Left ventricle myocardium inferior (tissue), 1 donor: ENCODE data around the gene FCER1G. TPM values are rescaled to one million over a fixed set of nuclear protein-coding genes. Genes with fewer than 3 reads are reported as not detected.

Experiments used
- DNase-seq: peaks from one replicate; pipeline ENCODE4 v3.0.0-alpha.2; 2020
- H3K27ac ChIP-seq: fragments of 200-600 bp; replicated peaks from 2 replicates; pipeline ENCODE4 v1.8.0; 2021
- H3K27me3 ChIP-seq: fragments of 200-600 bp; 2 replicates; pipeline ENCODE4 v1.8.0; 2021; ENCODE audit warnings: low read depth
- H3K36me3 ChIP-seq: fragments of 200-600 bp; 2 replicates; pipeline ENCODE4 v1.8.0; 2021
- H3K4me1 ChIP-seq: fragments of 200-600 bp; 2 replicates; pipeline ENCODE4 v1.8.0; 2021
- H3K4me3 ChIP-seq: fragments of 200-600 bp; 2 replicates; pipeline ENCODE4 v1.8.0; 2021; ENCODE audit warnings: mild to moderate bottlenecking, moderate library complexity
- H3K9me3 ChIP-seq: fragments of 200-600 bp; replicated peaks from 2 replicates; pipeline ENCODE4 v1.8.0; 2021
- CTCF ChIP-seq: fragments of 200-600 bp; IDR thresholded peaks from 2 replicates; pipeline ENCODE4 v1.8.0; 2021; ENCODE audit warnings: antibody characterized with exemption, mild to moderate bottlenecking, borderline replicate concordance
- intact Hi-C: fragments of 100-400 bp; cut with micrococcal nuclease; formaldehyde crosslinking; loops from one replicate; pipeline ENCODE4 v1.11.0; 2022
- total RNA-seq: library from RNA; stranded (reverse); fragmentation: NEBNext Ultra II Directional; extraction: Animal tissue kit (Norgen Biotek cat#: 25700); gene quantifications from one replicate; pipeline ENCODE4 v1.2.1, GENCODE V29; 2021
- donor health status: DM: no; HTN: yes; CAD: no; lungs with severe emphysema.

The FCER1G gene
- total RNA-seq, 1 donor from 2014 or later: 22.0 TPM

- Histone ChIP-seq H3K4me1 (peaks cover 11% of the 10 kb centered on the region), H3K4me3 (peak overlapping the region; percentile 46), H3K27me3 (no peaks in the 10 kb centered on the region), H3K9me3 (no peaks in the 10 kb centered on the region), H3K36me3 (peaks cover 29% of the 10 kb centered on the region), H3K27ac (peak overlapping the region; percentile 61)
- intact Hi-C loops: no loop called here
- no peak for DNase-seq
- no peak for TF ChIP-seq CTCF
These were observed 2.0 kb downstream of the FCER1G start for GRCh38 chr1:161216945-161217712.

DNA sequence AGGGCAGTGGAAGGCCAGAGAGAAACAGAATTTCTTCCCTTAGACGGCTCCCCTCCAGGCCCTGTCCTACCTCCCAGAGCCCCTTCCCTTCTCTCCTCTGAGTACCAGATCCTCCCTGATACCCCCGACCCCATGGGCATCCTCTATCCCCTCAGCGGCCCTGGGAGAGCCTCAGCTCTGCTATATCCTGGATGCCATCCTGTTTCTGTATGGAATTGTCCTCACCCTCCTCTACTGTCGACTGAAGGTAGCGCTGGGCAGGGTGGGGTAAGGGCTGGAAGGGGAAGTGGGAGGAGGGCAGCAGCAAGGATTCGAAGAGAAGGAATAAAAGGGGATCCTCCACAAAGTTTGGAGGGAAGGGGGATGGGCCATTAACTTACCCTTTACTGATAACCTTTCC lies 2.7 kb downstream of the FCER1G start:
- intact Hi-C loops: no loop called here
- no peaks in the 10 kb centered on the region for H3K9me3 ChIP-seq
- TF ChIP-seq CTCF: no peak
- H3K36me3 ChIP-seq: peaks cover 22% of the 10 kb centered on the region
- no peaks in the 10 kb centered on the region for H3K27me3 ChIP-seq
- H3K4me1 ChIP-seq: peaks cover 11% of the 10 kb centered on the region
- H3K4me3 ChIP-seq: peak overlapping the region; percentile 46
- DNase-seq: no peak
- peak overlapping the region; percentile 61 for H3K27ac ChIP-seq

- H3K4me3 ChIP-seq: peak overlapping the region; percentile 46
- no peak for TF ChIP-seq CTCF
- DNase-seq: no peak
- no peak overlapping the region for H3K27ac ChIP-seq
- H3K27me3 ChIP-seq: no peaks in the 10 kb centered on the region
- peaks cover 11% of the 10 kb centered on the region for H3K4me1 ChIP-seq
- H3K36me3 ChIP-seq: peaks cover 16% of the 10 kb centered on the region
- no peaks in the 10 kb centered on the region for H3K9me3 ChIP-seq
- intact Hi-C loops: no loop called here
These were observed 3.4 kb downstream of the FCER1G start for GRCh38 chr1:161218301-161219077.

GRCh38 chr1:161219078-161219892 lies 4.2 kb downstream of the FCER1G start:
- Histone ChIP-seq H3K4me3 (no peak overlapping the region), H3K9me3 (no peaks in the 10 kb centered on the region), H3K36me3 (peaks cover 8% of the 10 kb centered on the region), H3K27ac (no peak overlapping the region), H3K27me3 (no peaks in the 10 kb centered on the region), H3K4me1 (peaks cover 11% of the 10 kb centered on the region)
- intact Hi-C loops: no loop called here
- no peak for DNase-seq
- TF ChIP-seq CTCF: no peak

GRCh38 chr1:161220002-161220401 lies 4.9 kb downstream of the FCER1G start:
- DNase-seq: no peak
- intact Hi-C loops: loop anchor here (10.0 kb wide), 1 partner anchor 165 kb away; no protein-coding TSS in a partner anchor

More at GRCh38 chr1:161220002-161220401, 4.9 kb downstream of the FCER1G start:
- no peaks in the 10 kb centered on the region for H3K9me3 ChIP-seq
- H3K36me3 ChIP-seq: peaks cover under 1% of the 10 kb centered on the region
- TF ChIP-seq CTCF: no peak
- H3K27ac ChIP-seq: no peak overlapping the region
- no peak overlapping the region for H3K4me3 ChIP-seq
- no peaks in the 10 kb centered on the region for H3K27me3 ChIP-seq
- H3K4me1 ChIP-seq: peaks cover 13% of the 10 kb centered on the region
